Regular cardiac myocyte (primary cell): ENCODE results near the gene UBTFL1. TPM values are rescaled to one million over a fixed set of nuclear protein-coding genes. Genes with fewer than 3 reads are reported as not detected.

ENCODE experiments used
- total RNA-seq: library from RNA; depleted of rRNA; stranded (reverse); fragments of >200 nt; gene quantifications from 2 replicates; pipeline ENCODE4 v1.2.3, GENCODE V29; 2014

UBTFL1 gene
- not detected in 2 replicates for total RNA-seq

GRCh38 chr11:90085650-90086049 lies at the start of gene UBTFL1:
UBTFL1 (plus strand) TSS chr11:90085950; CDS start chr11:90085950, 0 bp downstream.

DNA sequence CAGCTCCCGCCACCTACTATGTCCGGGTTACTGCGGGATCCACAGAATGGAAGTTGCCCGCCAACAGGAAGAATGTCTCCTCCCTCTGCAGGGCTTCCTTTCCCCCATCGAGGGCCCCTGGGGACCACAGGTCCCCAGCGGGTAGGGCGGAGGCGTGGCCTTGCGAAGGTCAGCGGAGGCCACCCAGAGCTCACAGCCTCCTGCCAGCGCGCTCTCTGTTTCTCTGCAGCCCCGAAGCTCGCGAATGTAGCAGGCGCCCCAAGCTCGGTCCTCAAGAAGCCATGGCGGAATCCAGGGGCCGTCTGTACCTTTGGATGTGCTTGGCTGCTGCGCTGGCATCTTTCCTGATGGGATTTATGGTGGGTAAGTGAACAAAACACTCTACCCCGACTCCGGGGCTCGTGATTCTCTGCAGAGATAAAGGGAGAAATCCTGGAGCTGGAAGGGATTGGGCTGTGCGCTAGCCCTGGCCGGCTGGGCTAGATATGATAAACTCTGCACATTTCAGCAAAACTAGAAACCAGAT lies 48.8 kb downstream of the UBTFL1 start, which contains the start of gene NAALAD2:
NAALAD2 (plus strand) TSS at position 186 of the 526 bp plus-strand sequence; CDS start at position 282, 96 bp downstream.

Other genes starting within 250 kb of the UBTFL1 start
- gene TRIM64B, start 207.5 kb upstream of the UBTFL1 start, total RNA-seq: not detected in 2 replicates
- gene TRIM49D1, start 163.7 kb upstream of the UBTFL1 start, total RNA-seq: not detected in 2 replicates
- not detected in 2 replicates for gene TRIM49D2, start 161.9 kb upstream of the UBTFL1 start, total RNA-seq
- gene TRIM64, start 119.9 kb upstream of the UBTFL1 start, total RNA-seq: not detected in 2 replicates
- not detected in 2 replicates for gene TRIM49C, start 54.8 kb upstream of the UBTFL1 start, total RNA-seq
- gene NAALAD2, start 48.7 kb downstream of the UBTFL1 start, total RNA-seq: 0.58 and 0.85 TPM in 2 replicates
- 36.1 and 123 TPM in 2 replicates for gene CHORDC1, start 137.1 kb downstream of the UBTFL1 start, total RNA-seq